HS-27A (cell line): Measurements from ENCODE around the gene ZBTB20.

Experiments used
- DNase-seq: peaks from one replicate; pipeline ENCODE4 v3.0.0-alpha.2; 2012; ENCODE audit warnings: low read depth, missing footprints

The ZBTB20 gene

GRCh38 chr3:114364806-114365654, 782.1 kb downstream of the ZBTB20 start:
- DNase-seq = no peak

DNA sequence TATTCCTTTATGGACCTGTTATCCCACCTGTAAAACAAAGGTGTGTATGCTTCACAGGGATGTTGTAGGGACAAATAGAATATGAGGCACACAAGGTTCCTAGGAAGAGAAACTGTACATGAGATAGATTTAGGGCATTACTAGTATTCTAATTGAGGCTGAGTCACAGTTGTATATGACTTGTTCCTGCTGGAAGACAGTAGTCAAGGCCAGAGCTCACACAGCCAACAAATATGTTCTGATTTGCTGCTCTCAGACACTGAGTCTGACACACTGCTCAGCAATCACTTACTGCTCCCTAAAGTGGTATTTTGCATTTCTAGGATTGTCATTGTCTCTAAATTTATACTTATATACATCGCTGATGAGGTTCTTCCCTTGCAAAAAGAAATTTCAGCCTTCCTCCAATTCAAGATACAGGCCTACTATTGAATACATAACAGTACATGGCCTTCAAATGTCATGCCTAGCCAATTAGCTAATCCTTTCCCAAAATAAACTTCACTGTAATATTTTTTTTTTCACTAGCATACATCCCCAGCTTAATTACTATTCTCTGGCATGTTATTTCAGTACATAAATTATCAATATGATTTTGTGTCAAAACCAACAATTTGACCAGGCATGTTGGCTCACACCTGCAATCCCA, 783.4 kb downstream of the ZBTB20 start:
- DNase-seq = no peak

- DNase-seq = no peak
Observed at GRCh38 chr3:114362815-114363214, 784.3 kb downstream of the ZBTB20 start.

GRCh38 chr3:114361391-114361790, 785.7 kb downstream of the ZBTB20 start:
- no peak for DNase-seq

- no peak for DNase-seq
Observed at GRCh38 chr3:114356525-114356924, 790.6 kb downstream of the ZBTB20 start.

- no peak for DNase-seq
Observed at GRCh38 chr3:114356066-114356465, 791.0 kb downstream of the ZBTB20 start.

- DNase-seq = no peak
Observed at GRCh38 chr3:114355653-114356052, 791.4 kb downstream of the ZBTB20 start.

- no peak for DNase-seq
Observed at GRCh38 chr3:114351822-114352145, 795.3 kb downstream of the ZBTB20 start.

DNA sequence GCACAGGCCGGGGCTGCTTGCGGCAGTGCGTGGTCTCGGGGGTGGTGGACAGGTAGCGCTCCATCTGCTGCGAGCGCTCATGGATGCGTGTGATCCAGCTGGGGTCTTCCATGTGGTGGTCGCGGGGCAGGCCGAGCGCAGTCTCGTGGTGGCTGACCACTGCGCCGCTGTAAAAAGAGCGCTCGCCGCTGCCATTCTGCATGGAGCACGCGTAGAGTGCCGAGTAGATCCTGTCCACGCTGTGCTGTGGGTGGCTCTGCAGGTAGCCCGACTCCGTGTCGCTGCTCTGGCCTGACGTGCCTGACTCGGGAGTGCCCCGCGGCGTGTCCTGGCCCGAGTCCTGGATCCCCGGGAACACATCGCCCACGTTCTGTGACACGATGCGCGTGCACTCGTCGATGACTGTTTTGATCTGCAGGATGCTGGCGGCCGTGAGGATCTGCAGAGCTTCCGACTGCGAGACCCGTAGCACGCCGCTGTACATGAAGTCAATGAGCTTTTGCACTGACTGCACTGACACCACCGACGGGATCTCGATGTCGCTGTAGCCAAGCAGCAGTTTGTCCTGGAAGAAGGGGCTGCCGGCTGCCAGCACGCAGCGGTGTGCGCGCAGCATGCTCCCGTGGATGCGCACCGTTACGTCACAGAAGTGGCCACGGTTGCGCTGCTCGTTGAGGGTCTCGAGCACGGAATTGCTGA, 795.8 kb downstream of the ZBTB20 start:
- DNase-seq = no peak

GRCh38 chr3:114350690-114351089, 796.4 kb downstream of the ZBTB20 start:
- DNase-seq = no peak

DNA sequence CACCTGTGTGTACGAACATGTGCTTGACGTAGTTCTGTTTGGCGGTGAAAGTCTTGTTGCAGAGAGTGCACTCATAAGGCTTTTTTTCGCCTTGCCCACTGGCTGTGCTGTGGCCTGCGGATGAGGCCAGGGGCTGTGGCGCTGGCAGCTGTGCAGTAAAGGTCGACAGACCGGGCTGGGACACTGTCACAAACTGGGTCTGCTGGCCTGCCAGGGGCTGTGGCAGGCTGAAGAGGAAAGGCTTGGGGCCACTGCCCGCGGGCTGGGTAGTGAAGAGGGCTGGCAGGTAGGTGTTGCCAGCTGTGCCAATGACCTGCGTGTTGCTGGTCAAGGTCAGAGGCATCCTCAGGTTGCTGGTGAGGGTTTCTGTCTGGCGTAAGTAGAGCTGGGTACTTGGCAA, 796.8 kb downstream of the ZBTB20 start:
- DNase-seq = no peak

DNA sequence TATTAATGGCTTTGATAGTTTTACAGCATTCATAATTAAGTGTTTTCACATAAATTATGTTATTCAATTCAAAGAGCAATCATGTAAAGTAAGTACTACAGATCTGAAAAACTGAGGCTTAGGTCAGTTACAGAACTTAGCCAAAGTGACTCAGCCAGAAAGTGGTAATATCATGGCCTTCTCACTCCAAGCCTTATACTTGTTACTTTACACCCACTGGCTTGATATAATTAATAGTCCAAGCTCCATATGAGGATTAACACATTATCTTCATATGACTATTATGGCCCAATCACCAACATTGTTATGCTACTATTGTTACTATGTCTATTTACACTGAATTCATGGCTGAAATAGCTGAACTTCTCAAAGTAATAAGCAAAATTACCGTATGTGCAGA, 802.6 kb downstream of the ZBTB20 start:
- DNase-seq = no peak

GRCh38 chr3:114338651-114339357, 808.3 kb downstream of the ZBTB20 start:
- DNase-seq = no peak

- DNase-seq = no peak
Observed at GRCh38 chr3:114336857-114337256, 810.2 kb downstream of the ZBTB20 start.

DNA sequence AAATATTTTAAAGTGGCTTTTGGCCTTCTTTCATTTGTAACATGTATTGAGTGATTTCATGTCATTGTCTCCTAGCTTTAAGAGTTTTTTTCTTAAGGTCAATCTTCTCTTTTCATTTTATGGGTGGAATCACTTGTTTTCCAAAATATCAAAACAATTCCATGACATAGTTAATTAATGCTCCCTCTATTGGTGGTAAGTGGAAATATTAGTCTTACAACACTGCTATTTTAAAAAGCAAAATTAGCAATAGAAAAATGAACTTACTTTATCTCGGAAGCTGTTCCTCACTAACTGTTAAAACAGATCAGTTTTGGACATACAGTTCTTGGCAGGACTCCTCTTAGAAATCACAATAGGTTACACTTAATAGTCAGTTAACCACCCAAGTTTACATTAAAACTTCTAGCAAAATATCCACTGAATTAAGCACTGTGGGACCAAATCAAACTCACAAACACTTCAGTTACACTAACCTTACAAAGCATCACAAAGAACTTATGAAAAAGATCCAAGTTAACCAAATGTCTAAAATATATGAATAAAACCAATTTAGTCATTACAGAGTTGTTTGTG, 810.9 kb downstream of the ZBTB20 start:
- DNase-seq = no peak

DNA sequence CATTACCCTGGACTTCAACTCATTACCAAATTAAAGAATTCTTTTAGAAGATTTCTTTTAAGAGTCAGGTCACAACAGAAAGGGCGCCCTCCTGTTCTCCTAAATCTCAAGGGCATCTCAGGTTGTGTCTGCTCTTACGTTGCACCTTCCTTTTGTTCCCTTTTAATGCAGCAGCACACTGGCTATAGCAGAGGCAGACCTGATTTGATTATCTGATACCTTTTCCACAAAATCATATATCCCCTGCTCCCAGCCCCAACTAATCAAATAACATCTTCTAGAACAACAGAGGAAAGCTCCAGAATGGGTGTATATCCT, 813.2 kb downstream of the ZBTB20 start:
- no peak for DNase-seq

DNA sequence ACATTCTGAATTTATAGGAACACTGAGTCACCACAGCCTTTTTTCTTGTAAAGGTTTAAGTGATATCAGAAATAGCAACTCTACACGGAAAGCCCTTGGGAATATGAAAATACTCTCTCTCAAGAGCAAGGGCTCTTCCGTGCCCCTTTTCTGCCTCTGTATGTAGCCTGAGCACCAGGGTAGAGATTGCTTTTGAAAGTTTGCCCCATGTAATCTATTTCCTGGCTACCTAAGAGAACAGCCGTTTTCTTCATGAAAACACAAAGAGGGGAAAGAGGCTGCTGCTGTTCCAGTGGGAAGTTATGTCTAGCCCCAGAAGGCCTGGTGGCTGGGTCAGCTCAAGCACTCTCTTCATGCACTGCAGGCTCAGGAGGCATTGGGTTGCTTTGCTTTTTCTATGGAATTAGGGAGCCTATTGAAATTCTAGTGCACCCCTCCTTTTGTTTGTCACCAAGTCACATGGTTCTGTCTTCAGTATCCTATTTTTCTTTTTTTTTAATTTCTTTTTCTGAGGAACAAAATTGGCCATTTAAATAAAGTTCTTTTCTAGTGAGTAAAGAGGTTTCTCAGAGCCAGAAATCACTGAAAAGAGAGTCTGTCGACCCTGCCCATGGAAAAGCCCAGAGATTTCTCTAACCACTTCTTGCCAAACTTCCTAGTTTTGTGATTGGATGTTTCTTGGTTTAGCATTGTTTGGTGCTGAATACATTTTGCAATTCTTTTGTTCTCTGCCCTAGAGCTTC, 813.7 kb downstream of the ZBTB20 start:
- no peak for DNase-seq

- DNase-seq = no peak
Observed at GRCh38 chr3:114332342-114333179, 814.5 kb downstream of the ZBTB20 start.

- no peak for DNase-seq
Observed at GRCh38 chr3:114331710-114332109, 815.4 kb downstream of the ZBTB20 start.

- no peak for DNase-seq
Observed at GRCh38 chr3:114331007-114331406, 816.1 kb downstream of the ZBTB20 start.

DNA sequence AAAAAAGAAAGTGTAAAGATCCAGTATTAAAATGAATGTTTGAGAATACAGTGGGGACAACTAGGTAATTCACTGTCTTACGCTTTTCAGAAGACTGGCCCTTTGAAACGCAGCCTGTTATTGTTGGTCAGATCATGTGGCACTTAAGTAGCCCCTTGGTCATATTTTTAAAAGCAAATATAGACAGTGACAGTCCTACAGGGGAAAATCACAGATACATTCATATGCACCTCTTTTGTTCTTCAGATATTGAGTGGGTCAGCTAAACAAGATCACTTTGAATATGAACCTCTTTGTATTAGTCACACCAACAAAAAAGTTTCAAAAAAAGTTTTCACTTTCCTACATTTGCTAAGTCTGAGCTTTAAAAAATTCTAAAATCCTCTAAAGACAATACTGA, 817.3 kb downstream of the ZBTB20 start:
- DNase-seq = no peak
